Esophagus squamous epithelium (tissue), 5 donors: ENCODE results near the gene CSGALNACT2. TPM values are rescaled to one million over a fixed set of nuclear protein-coding genes. Genes with fewer than 3 reads are reported as not detected.
"Not testable (repeated sequence)": the region's sequence is repeated elsewhere in the genome, so short reads cannot be mapped to it uniquely, and the experiment has no call there.

Experiments
- DNase-seq: peaks from one replicate; lab custom pipeline; 2025; lab: John Stamatoyannopoulos, UW
- H3K27ac ChIP-seq, 4 donors: fragments of 200-600 bp; sonication (generic); one replicate each; pipeline ENCODE4 v1.5.1; 2016 to 2019; ENCODE audit warnings: mild to moderate bottlenecking in 1 of 4
- H3K27me3 ChIP-seq, 4 donors: fragments of 200-600 bp; sonication (generic); 1 replicate in 3 of 4; 2 replicates in 1 of 4; pipeline versions ENCODE4 v1.5.1 to v1.6.0; 2017 to 2021; ENCODE audit warnings: antibody characterized with exemption in 1 of 4
- H3K36me3 ChIP-seq, 3 donors: fragments of 200-600 bp; sonication (generic); one replicate each; pipeline ENCODE4 v1.5.1; 2016 to 2019
- H3K4me1 ChIP-seq, 3 donors: fragments of 200-600 bp; sonication (generic); one replicate each; pipeline ENCODE4 v1.5.1; 2017 to 2019
- H3K4me3 ChIP-seq, 4 donors: fragments of 200-600 bp; sonication (generic); 1 replicate in 3 of 4; 2 replicates in 1 of 4; pipeline ENCODE4 v1.5.1; 2016 to 2019; ENCODE audit warnings: mild to moderate bottlenecking in 2 of 4, moderate library complexity in 1 of 4
- H3K9me3 ChIP-seq, 3 donors: fragments of 200-600 bp; sonication (generic); one replicate each; pipeline ENCODE4 v1.5.1; 2016 to 2019
- POLR2A ChIP-seq, 4 donors: fragments of 450-650 bp; IDR thresholded peaks; one replicate each; pipeline ENCODE4 v1.6.1; 2017; ENCODE audit warnings: antibody characterized with exemption in 4 of 4, mild to moderate bottlenecking in 4 of 4, moderate library complexity in 3 of 4
- WGBS, 2 donors: methylation state at CpG; one replicate each; pipeline ENCODE4 v1.1.5; 2018; 5-methylcytosine and 5-hydroxymethylcytosine counted together
- intact Hi-C: fragments of 100-400 bp; cut with DNase I; formaldehyde crosslinking; loops from one replicate; pipeline ENCODE4 v1.15.0; 2022
- total RNA-seq, 4 donors: library from RNA; depleted of rRNA; stranded (reverse); fragments of >200 nt; gene quantifications; one replicate each; pipeline ENCODE4 v1.1.0, GENCODE V29; 2016
- TF ChIP-seq, protein P1 (sequence below), 6 experiments: fragments of 450-650 bp in 4 of 6; fragments of 200-600 bp in 2 of 6; sonication (generic) in 2 of 6; IDR thresholded peaks; one replicate each; pipeline ENCODE4 v1.5.1; 2016 to 2019; ENCODE audit warnings: antibody characterized with exemption in 6 of 6, mild to moderate bottlenecking in 4 of 6, moderate library complexity in 4 of 6
- donor health status: DM: yes; HTN: yes; CAD: no.

CSGALNACT2 gene
- total RNA-seq, 4 donors from 2014 or later: 2.8 to 18.5 (median 6.8) TPM

DNA sequence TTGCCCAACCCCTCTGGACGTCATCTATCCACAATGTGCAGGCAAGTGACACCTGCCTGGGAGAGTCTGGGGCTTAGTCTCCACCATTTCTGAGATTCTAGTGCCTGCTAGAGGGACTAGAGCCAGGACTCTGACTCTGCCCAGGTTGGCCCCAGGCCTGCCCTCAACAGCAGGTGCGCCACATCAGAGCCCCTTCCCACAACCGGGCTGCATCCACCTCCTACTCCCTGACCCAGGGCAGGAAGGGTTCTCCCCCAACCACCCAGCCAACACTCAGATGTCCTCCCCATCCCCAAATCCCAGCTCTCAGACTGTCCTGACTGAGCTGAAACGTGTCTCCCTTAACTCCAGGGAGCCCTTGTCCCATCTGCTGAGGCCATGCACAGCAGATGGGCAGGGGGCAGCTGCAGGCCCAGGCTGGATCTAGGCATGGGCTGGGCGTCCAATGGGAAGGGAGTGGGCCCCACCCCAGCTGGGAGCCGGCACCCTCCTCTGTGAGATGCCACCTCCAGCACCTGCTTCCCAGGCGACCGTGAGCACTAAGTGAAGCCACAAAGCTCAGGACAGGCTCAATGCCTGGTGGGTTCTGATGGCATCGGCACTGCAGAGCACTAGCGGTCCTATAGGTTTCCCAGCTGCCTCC lies 79.4 kb downstream of the CSGALNACT2 start:
- no peak overlapping the region for H3K4me3 ChIP-seq
- no peaks in the 10 kb centered on the region for H3K9me3 ChIP-seq
- DNase-seq: no peak
- H3K27me3 ChIP-seq: peaks cover 0 to 45% (median 0%) of the 10 kb centered on the region in 4 donors
- TF ChIP-seq, protein P1, sequence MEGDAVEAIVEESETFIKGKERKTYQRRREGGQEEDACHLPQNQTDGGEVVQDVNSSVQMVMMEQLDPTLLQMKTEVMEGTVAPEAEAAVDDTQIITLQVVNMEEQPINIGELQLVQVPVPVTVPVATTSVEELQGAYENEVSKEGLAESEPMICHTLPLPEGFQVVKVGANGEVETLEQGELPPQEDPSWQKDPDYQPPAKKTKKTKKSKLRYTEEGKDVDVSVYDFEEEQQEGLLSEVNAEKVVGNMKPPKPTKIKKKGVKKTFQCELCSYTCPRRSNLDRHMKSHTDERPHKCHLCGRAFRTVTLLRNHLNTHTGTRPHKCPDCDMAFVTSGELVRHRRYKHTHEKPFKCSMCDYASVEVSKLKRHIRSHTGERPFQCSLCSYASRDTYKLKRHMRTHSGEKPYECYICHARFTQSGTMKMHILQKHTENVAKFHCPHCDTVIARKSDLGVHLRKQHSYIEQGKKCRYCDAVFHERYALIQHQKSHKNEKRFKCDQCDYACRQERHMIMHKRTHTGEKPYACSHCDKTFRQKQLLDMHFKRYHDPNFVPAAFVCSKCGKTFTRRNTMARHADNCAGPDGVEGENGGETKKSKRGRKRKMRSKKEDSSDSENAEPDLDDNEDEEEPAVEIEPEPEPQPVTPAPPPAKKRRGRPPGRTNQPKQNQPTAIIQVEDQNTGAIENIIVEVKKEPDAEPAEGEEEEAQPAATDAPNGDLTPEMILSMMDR (IDR thresholded peaks at IDR 0.05): no peak
- no peak for TF ChIP-seq POLR2A (IDR thresholded peaks at IDR 0.05)
- intact Hi-C loops: no loop called here
- WGBS, 2 donors: 85 to 86% methylated on average over 4 of the region's 10 CpGs
- H3K4me1 ChIP-seq: no peaks in the 10 kb centered on the region
- no peak overlapping the region for H3K27ac ChIP-seq
- no peaks in the 10 kb centered on the region for H3K36me3 ChIP-seq

DNA sequence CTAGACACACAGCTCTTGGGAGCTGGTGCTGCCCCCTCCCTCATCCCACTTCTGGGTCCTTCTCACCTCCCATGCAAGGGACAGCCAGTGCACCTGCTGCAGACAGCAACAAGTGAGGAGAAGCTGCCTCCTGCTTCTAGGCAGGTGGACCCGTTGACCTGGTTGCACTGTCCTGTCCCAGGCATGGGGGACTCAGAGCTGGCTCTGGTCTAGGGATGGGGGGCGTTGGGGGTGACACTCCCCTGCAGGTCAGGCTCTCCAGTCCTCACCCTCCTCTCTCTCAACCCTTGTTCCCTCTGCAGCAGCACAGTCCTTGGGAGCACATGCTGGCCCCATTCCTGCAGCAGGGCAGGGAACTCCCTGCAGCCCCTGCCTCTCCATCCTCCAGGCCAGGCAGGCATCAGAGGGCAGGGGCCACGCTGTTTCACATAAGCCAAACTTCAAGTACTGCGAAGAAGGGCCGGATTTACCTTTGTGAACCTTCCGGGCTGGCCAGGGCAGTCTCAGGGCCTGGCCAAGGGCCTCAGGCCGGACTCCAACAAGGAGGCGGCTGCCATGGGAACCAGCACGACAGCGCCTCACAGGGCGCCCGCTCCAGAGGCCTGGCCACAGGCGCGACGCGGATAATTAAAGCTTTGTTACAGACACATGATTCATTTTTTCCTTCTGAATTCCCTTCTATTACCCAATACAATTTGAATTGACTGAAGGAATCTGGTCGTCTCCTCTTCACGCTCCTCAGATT lies 80.1 kb downstream of the CSGALNACT2 start:
- Histone ChIP-seq H3K4me3 (no peak overlapping the region), H3K36me3 (no peaks in the 10 kb centered on the region), H3K4me1 (no peaks in the 10 kb centered on the region), H3K27me3 (peaks cover 0 to 45% (median 0%) of the 10 kb centered on the region in 4 donors), H3K9me3 (no peaks in the 10 kb centered on the region), H3K27ac (no peak overlapping the region)
- no peak for TF ChIP-seq POLR2A (IDR thresholded peaks at IDR 0.05)
- TF ChIP-seq, protein P1 (IDR thresholded peaks at IDR 0.05): no peak
- DNase-seq: no peak
- intact Hi-C loops: no loop called here
- WGBS, 2 donors: 72 to 77% methylated on average over 7 to 8 of the region's 18 CpGs

DNA sequence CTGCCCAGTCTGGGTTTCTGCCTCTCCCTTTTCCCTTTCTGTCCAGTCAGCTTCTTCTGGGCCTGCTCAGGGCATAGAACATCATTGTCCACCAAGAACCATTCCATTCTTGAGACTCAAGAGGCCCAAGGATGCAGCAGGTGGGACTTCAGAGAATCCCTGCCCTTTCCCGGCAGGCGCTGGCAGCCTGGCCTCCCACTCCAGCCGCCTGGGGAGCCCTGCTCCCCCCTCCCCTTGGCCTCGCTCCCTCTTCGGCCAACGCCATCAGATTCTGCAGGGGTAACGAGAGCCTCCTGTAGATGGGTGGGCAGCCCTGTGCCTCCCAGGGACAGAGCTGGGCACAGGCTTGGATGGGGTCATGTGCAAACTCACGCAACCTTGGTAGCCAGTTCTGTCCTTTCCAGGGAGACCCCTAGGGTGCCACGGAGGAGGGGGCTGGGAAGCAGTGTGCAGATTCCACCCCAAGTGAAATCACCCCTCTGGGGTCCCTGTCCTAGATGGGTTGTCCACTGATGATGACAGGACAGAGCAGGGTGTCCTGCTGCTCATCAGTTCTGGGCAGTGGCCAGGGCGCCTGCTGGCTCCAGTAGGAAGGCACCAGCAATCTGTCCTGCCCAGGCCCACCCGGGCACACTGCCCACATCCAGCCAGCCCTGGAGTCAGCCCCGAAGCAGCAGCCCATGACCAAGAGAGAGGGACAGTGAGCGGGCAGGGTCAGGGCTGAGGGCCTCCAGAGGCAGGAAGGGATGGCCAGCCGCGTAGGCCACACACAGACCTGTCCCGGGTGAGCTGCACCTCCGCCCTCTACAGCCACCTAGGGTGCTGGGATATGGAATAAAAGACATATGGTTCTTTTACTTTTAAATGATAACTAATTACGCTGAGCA lies 80.9 kb downstream of the CSGALNACT2 start:
- Histone ChIP-seq H3K27ac (no peak overlapping the region), H3K27me3 (peaks cover 0 to 45% (median 0%) of the 10 kb centered on the region in 4 donors), H3K36me3 (no peaks in the 10 kb centered on the region), H3K4me1 (no peaks in the 10 kb centered on the region), H3K4me3 (no peak overlapping the region), H3K9me3 (no peaks in the 10 kb centered on the region)
- 84 to 89% methylated on average over 5 to 7 of the region's 18 CpGs for WGBS, 2 donors
- intact Hi-C loops: no loop called here
- TF ChIP-seq POLR2A (IDR thresholded peaks at IDR 0.05): no peak
- TF ChIP-seq, protein P1 (IDR thresholded peaks at IDR 0.05): no peak
- no peak for DNase-seq

DNA sequence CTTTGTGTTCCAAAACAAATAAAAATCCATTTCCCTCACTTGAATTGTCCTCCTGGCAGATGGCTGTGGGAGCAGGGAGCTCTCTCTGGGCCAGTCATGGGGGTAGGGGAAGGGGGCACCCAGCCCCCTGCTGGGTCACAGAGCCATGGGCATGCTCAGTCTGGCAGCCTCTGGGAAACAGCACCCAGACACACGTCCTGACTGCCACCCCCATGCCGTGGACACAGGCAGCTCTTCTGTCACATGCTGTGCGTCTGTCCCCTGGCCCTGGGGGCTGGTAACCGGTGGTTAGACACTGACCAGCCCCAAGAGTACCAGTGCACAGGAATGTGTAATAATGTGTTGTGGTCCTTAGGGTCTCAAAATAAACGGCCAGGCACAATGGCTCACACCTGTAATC lies 81.6 kb downstream of the CSGALNACT2 start:
- H3K9me3 ChIP-seq: no peaks in the 10 kb centered on the region
- WGBS, 2 donors: 72 to 80% methylated on average over 2 to 3 of the region's 5 CpGs
- H3K4me3 ChIP-seq: no peak overlapping the region
- no peak for DNase-seq
- no peaks in the 10 kb centered on the region for H3K36me3 ChIP-seq
- no peaks in the 10 kb centered on the region for H3K4me1 ChIP-seq
- intact Hi-C loops: no loop called here
- TF ChIP-seq, protein P1 (IDR thresholded peaks at IDR 0.05): no peak
- TF ChIP-seq POLR2A (IDR thresholded peaks at IDR 0.05): no peak
- H3K27me3 ChIP-seq: peaks cover 0 to 45% (median 0%) of the 10 kb centered on the region in 4 donors
- H3K27ac ChIP-seq: no peak overlapping the region

DNA sequence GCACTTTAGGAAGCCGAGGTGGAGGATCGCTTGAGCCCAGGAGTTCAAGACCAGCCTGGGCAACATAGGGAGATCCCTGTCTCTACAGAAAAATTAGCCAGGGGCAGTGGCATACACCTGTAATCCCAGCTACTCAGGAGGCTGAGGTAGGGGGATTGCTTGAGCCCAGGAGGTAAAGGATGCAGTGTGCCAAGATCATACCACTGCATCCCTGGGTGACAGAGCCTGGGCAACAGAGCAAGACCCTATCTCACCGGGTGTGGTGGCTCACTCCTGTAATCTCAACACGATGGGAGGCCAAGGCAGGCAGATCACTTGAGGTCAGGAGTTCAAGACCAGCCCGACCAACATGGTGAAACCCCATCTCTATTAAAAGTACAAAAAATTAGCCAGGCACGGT lies 82.0 kb downstream of the CSGALNACT2 start:
- DNase-seq, intact Hi-C loops, H3K4me3 ChIP-seq, H3K9me3 ChIP-seq, H3K27ac ChIP-seq, H3K4me1 ChIP-seq, H3K36me3 ChIP-seq: not testable (repeated sequence)
- 68 to 89% methylated on average over 2 to 6 of the region's 6 CpGs for WGBS, 2 donors
- peaks cover 0 to 45% (median 0%) of the 10 kb centered on the region in 4 donors for H3K27me3 ChIP-seq
